Measurements from ENCODE around the gene FAM3C.
A peak's percentile ranks its signal among the peaks of the same experiment; 100 is the strongest.
"Not testable (repeated sequence)": the region's sequence is repeated elsewhere in the genome, so short reads cannot be mapped to it uniquely, and the experiment has no call there.

The FAM3C gene

GRCh38 chr7:121395961-121396757 is at the start of gene FAM3C:
Gene FAM3C, minus strand, starts transcription at chr7:121396308. Its CDS starts 13,339 bp downstream, at chr7:121382969.
- peak; percentile 87 for DNase-seq (ENCODE audit: low spot score)

GRCh38 chr7:121442845-121443244 is 46.7 kb upstream of the FAM3C start:
- no peak for DNase-seq (ENCODE audit: low spot score)

GRCh38 chr7:121440857-121441503 is 44.9 kb upstream of the FAM3C start:
- no peak for DNase-seq (ENCODE audit: low spot score)

- DNase-seq (ENCODE audit: low spot score): not testable (repeated sequence)
Observed at GRCh38 chr7:121438043-121438955, 42.2 kb upstream of the FAM3C start.

GRCh38 chr7:121437470-121437869 is 41.4 kb upstream of the FAM3C start:
- no peak for DNase-seq (ENCODE audit: low spot score)

GRCh38 chr7:121436688-121437087 is 40.6 kb upstream of the FAM3C start:
- DNase-seq (ENCODE audit: low spot score): no peak

- no peak for DNase-seq (ENCODE audit: low spot score)
Observed at GRCh38 chr7:121436136-121436535, 40.0 kb upstream of the FAM3C start.

- DNase-seq (ENCODE audit: low spot score): no peak
Observed at GRCh38 chr7:121433775-121434174, 37.7 kb upstream of the FAM3C start.

GRCh38 chr7:121432486-121432885 is 36.4 kb upstream of the FAM3C start:
- DNase-seq (ENCODE audit: low spot score): not testable (repeated sequence)

GRCh38 chr7:121431996-121432395 is 35.9 kb upstream of the FAM3C start:
- no peak for DNase-seq (ENCODE audit: low spot score)

- DNase-seq (ENCODE audit: low spot score): no peak
Observed at GRCh38 chr7:121431389-121431995, 35.4 kb upstream of the FAM3C start.

- no peak for DNase-seq (ENCODE audit: low spot score)
Observed at GRCh38 chr7:121430558-121430957, 34.5 kb upstream of the FAM3C start.

GRCh38 chr7:121429798-121430197 is 33.7 kb upstream of the FAM3C start:
- no peak for DNase-seq (ENCODE audit: low spot score)

GRCh38 chr7:121428855-121429489 is 32.9 kb upstream of the FAM3C start:
- no peak for DNase-seq (ENCODE audit: low spot score)

GRCh38 chr7:121421743-121422142 is 25.6 kb upstream of the FAM3C start:
- not testable (repeated sequence) for DNase-seq (ENCODE audit: low spot score)

GRCh38 chr7:121420976-121421375 is 24.9 kb upstream of the FAM3C start:
- DNase-seq (ENCODE audit: low spot score): no peak

GRCh38 chr7:121419201-121420148 is 23.4 kb upstream of the FAM3C start:
- DNase-seq (ENCODE audit: low spot score): no peak

- DNase-seq (ENCODE audit: low spot score): no peak
Observed at GRCh38 chr7:121416533-121416932, 20.4 kb upstream of the FAM3C start.

GRCh38 chr7:121414436-121414835 is 18.3 kb upstream of the FAM3C start:
- DNase-seq (ENCODE audit: low spot score): no peak

- DNase-seq (ENCODE audit: low spot score): no peak
Observed at GRCh38 chr7:121411597-121411979, 15.5 kb upstream of the FAM3C start.

All from cerebellar cortex (tissue), 1 donor.